ENCODE measurements around the gene SCAF4.
"Not testable (repeated sequence)": the region's sequence is repeated elsewhere in the genome, so short reads cannot be mapped to it uniquely, and the experiment has no call there.

Gene SCAF4

GRCh38 chr21:31673321-31673912 lies 58.5 kb downstream of the SCAF4 start:
- DNase-seq (ENCODE audit: low read depth in 2 of 2) = no peak

GRCh38 chr21:31671931-31672330 lies 60.0 kb downstream of the SCAF4 start:
- no peak for DNase-seq (ENCODE audit: low read depth in 2 of 2)

DNA sequence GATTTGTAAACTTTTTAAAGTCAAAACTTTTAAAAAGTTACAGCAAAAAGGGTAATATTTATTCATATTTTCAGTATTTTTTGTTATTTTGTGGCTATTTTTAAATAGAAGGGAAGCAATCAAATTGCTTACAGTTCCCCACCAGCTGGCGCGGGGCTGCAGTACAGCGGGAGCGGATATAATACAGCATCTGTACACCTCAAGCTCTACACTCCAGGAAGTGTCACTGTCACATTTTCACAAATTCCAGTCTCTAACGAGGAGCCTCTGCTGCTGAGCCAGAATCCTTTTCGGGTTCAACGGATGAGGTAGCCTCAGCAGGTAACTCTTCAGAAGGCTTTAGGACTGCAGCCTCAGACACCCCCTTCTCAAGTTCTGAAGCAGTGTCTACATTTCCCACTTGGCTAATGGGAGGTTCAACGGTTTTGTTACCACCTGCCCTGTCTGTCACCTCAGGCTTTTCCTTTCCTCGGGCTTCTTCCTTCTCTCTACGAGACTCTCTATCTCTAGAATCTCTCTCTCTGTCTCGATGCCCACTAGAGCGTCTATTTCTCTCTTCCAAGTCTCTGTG lies 60.7 kb downstream of the SCAF4 start:
- DNase-seq (ENCODE audit: low read depth in 2 of 2) = no peak

- no peak for DNase-seq (ENCODE audit: low read depth in 2 of 2)
Measured at GRCh38 chr21:31670070-31670469, 61.8 kb downstream of the SCAF4 start.

DNA sequence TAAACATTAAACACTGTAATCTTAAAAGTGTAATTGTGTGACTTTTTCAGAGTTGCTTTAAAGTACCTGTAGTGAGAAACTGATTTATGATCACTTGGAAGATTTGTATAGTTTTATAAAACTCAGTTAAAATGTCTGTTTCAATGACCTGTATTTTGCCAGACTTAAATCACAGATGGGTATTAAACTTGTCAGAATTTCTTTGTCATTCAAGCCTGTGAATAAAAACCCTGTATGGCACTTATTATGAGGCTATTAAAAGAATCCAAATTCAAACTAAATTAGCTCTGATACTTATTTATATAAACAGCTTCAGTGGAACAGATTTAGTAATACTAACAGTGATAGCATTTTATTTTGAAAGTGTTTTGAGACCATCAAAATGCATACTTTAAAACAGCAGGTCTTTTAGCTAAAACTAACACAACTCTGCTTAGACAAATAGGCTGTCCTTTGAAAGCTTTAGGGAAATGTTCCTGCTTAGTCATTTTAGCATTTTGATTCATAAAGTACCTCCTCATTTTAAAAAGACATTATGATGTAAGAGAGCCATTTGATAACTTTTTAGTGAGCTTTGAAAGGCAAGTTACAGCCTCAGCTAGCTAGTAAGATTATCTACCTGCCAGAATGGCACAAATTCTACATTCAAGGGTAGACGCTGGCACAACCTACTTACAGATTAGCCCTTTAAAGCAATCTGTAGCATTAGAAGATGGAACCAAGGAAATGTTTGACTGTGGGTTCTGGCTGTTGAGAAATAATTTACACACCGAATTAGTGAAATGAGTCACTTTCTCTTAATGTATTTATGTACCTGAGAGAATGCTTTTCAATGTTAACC lies 63.0 kb downstream of the SCAF4 start:
- no peak for DNase-seq (ENCODE audit: low read depth in 2 of 2)

- no peak for DNase-seq (ENCODE audit: low read depth in 2 of 2)
Measured at GRCh38 chr21:31667639-31668038, 64.3 kb downstream of the SCAF4 start.

- DNase-seq (ENCODE audit: low read depth in 2 of 2) = no peak
Measured at GRCh38 chr21:31667132-31667531, 64.8 kb downstream of the SCAF4 start.

- DNase-seq (ENCODE audit: low read depth in 2 of 2) = no peak
Measured at GRCh38 chr21:31666445-31667010, 65.4 kb downstream of the SCAF4 start.

DNA sequence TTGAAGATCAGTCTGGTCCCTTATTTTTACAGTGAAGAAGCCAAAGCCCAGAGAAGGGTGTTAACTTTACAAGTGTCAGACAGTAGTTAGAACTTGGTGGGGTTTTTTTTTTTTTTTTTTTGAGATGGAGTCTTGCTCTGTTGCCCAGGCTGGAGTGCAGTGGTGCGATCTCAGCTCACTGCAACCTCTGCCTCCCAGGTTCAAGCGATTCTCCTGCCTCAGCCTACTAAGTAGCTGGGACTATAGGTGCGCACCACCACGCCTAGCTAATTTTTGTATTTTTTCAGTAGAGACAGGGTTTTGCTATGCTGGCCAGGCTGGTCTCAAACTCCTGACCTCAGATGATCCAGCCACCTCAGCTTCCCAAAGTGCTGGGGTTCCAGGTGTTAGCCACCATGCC lies 66.0 kb downstream of the SCAF4 start:
- DNase-seq (ENCODE audit: low read depth in 2 of 2) = not testable (repeated sequence)

- peak in 1 of 2 donors; percentile 30 for DNase-seq (ENCODE audit: low read depth in 2 of 2)
Measured at GRCh38 chr21:31665397-31665796, 66.5 kb downstream of the SCAF4 start.

DNA sequence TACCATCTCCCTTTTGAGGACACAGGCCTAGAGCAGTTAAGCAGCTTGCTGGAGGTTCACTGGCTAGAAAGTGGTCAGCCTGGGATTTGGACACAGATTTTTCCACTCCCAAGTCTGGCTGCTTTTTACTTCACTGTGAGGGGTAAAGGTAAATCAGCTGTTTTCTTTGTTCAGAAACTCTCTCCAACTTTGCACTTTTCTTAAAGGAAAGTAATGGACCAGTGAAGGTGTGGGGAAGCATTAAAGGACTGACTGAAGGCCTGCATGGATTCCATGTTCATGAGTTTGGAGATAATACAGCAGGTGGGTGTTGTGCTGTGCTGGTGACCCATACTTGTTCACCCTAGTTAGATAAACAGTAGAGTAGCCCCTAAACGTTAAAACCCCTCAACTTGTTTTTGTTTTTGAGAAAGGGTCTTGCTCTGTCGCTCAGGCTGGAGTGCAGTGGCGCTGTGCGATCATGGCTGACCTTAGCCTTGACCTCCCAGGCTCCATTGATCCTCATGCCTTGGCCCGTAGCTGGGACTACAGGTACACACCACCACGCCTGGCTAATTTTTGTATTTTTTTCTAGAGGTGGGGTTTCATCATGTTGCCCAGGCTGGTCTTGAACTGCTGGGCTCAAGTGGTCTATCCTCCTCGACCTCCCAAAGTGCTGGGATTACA lies 68.2 kb downstream of the SCAF4 start:
- no peak for DNase-seq (ENCODE audit: low read depth in 2 of 2)

DNA sequence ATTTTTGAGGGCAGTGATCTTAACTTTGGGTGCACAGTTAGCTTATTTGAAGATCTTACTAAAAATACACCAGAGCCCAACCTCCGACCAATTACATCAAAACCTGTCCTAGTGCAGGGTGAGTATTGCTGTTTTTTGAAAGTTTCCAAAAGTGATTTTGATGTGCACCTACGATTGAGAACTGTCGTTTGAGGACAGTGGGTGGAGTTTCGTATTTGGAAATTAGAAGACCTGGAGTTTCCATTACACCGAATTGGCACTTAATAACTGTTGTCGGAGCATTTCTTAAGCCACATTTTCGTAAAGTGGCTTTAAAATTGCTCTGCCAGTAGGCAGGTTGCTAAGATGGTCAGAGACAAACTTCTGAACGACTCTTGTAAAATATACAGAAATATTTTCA lies 71.3 kb downstream of the SCAF4 start:
- no peak for DNase-seq (ENCODE audit: low read depth in 2 of 2)

GRCh38 chr21:31660259-31660565 lies 71.7 kb downstream of the SCAF4 start:
- peak in 1 of 2 donors; percentile 3 for DNase-seq (ENCODE audit: low read depth in 2 of 2)

DNA sequence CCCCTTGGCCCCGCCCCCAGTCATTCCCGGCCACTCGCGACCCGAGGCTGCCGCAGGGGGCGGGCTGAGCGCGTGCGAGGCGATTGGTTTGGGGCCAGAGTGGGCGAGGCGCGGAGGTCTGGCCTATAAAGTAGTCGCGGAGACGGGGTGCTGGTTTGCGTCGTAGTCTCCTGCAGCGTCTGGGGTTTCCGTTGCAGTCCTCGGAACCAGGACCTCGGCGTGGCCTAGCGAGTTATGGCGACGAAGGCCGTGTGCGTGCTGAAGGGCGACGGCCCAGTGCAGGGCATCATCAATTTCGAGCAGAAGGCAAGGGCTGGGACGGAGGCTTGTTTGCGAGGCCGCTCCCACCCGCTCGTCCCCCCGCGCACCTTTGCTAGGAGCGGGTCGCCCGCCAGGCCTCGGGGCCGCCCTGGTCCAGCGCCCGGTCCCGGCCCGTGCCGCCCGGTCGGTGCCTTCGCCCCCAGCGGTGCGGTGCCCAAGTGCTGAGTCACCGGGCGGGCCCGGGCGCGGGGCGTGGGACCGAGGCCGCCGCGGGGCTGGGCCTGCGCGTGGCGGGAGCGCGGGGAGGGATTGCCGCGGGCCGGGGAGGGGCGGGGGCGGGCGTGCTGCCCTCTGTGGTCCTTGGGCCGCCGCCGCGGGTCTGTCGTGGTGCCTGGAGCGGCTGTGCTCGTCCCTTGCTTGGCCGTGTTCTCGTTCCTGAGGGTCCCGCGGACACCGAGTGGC lies 72.2 kb downstream of the SCAF4 start, which contains the start of gene SOD1:
Gene SOD1 (plus strand): TSS at position 158 of the 723 bp plus-strand sequence. CDS start 77 bp downstream, at position 235.
- DNase-seq (ENCODE audit: low read depth in 2 of 2) = peak; percentile 93 to 94

DNA sequence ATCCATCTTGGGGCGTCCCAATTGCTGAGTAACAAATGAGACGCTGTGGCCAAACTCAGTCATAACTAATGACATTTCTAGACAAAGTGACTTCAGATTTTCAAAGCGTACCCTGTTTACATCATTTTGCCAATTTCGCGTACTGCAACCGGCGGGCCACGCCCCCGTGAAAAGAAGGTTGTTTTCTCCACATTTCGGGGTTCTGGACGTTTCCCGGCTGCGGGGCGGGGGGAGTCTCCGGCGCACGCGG lies 72.7 kb downstream of the SCAF4 start:
- no peak for DNase-seq (ENCODE audit: low read depth in 2 of 2)

GRCh38 chr21:31658053-31658452 lies 73.9 kb downstream of the SCAF4 start:
- no peak for DNase-seq (ENCODE audit: low read depth in 2 of 2)

DNA sequence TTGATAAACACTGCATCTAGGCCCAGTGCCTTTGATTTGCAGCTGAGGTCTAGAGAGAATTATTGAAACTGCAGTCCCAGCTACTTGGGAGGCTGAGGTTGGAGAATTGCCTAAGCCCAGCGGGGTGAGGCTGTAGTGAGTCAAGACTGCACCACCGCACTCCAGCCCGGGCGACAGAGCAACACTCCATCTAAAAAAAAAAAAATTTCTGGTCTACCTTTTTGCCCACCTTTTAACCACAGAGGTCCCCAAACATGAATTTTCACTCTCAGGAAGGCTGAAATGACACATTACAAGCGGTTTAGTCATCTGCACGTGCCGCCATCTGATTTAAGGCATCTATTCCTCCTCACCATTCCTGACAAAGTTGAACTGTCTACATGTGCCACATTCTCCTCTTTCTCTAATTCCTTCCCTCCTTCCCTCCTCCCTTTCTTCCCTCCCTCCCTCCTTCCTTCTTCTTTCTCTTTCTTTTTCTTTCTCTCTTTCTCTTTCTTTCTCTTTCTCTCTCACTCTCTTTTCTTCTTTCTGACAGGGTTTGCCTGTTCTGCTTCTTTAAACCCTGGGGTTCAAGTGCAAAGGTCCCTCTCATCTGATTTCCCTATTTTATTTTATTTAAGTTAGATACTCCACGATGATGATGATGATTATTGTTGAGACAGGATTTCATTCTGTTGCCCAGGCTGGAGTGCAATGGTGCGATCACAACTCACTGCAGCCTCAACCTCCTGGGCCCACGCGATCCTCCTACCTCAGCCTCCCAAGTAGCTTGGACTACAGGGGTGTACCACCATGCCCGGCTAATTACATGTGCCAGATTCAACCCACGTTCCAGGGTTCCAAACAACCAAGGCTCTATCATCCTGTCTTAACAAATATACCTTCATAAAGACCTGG lies 75.5 kb downstream of the SCAF4 start:
- peak; percentile 36 to 61 for DNase-seq (ENCODE audit: low read depth in 2 of 2)

GRCh38 chr21:31654821-31655580 lies 76.9 kb downstream of the SCAF4 start:
- not testable (repeated sequence) for DNase-seq (ENCODE audit: low read depth in 2 of 2)

DNA sequence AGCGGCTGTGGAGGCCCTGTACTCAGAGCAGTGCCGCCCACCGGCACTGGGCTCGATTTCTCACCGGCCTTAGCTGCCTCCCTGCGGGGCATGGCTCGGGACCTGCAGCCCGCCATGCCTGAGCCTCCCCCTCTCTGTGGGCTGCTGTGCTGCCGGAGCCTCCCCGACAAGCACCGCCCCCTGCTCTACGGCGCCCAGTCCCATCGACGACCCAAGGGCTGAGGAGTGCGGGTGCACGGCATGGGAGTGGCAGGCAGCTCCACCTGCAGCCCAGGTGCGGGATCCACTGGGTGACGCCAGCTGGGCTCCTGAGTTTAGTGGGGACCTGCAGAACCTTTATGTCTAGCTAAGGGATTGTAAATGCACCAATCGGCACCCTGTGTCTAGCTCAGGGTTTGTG lies 77.6 kb downstream of the SCAF4 start:
- DNase-seq (ENCODE audit: low read depth in 2 of 2) = no peak

GRCh38 chr21:31651491-31651890 lies 80.4 kb downstream of the SCAF4 start:
- not testable (repeated sequence) for DNase-seq (ENCODE audit: low read depth in 2 of 2)
